Activated CD8-positive, alpha-beta memory T cell treated with anti-CD3 and anti-CD28 coated beads for 1 hour (primary cell): ENCODE results near the gene KCNJ15.
"Not testable (repeated sequence)": the region's sequence is repeated elsewhere in the genome, so short reads cannot be mapped to it uniquely, and the experiment has no call there.

Experiments used
- DNase-seq, 2 donors: peaks; one replicate each; pipeline ENCODE4 v3.0.0-alpha.2; 2020; ENCODE audit warnings: low read depth in 1 of 2; ENCODE audit errors: extremely low read depth in 1 of 2

KCNJ15 gene

GRCh38 chr21:38244407-38244787 lies 12.4 kb upstream of the KCNJ15 start:
- no peak for DNase-seq

- DNase-seq: peak in 1 of 2 donors; percentile 1
Observed at GRCh38 chr21:38244885-38245869, 11.6 kb upstream of the KCNJ15 start.

GRCh38 chr21:38246511-38246910 lies 10.3 kb upstream of the KCNJ15 start:
- no peak for DNase-seq

GRCh38 chr21:38247054-38247453 lies 9.7 kb upstream of the KCNJ15 start:
- not testable (repeated sequence) for DNase-seq

- no peak for DNase-seq
Observed at GRCh38 chr21:38247738-38248510, 8.9 kb upstream of the KCNJ15 start.

- DNase-seq: no peak
Observed at GRCh38 chr21:38249256-38249655, 7.5 kb upstream of the KCNJ15 start.

- no peak for DNase-seq
Observed at GRCh38 chr21:38249696-38250278, 7.0 kb upstream of the KCNJ15 start.

- DNase-seq: no peak
Observed at GRCh38 chr21:38250991-38251418, 5.8 kb upstream of the KCNJ15 start.

GRCh38 chr21:38254970-38255369 lies 1.8 kb upstream of the KCNJ15 start:
- DNase-seq: no peak

GRCh38 chr21:38255571-38256117 lies 1.1 kb upstream of the KCNJ15 start:
- DNase-seq: no peak

- DNase-seq: no peak
Observed at GRCh38 chr21:38257667-38258066, 876 bp downstream of the KCNJ15 start.

GRCh38 chr21:38258521-38259485 lies 2.0 kb downstream of the KCNJ15 start:
- no peak for DNase-seq

GRCh38 chr21:38259665-38260064 lies 2.9 kb downstream of the KCNJ15 start:
- no peak for DNase-seq

- DNase-seq: no peak
Observed at GRCh38 chr21:38260426-38260825, 3.6 kb downstream of the KCNJ15 start.

GRCh38 chr21:38261851-38262250 lies 5.1 kb downstream of the KCNJ15 start:
- DNase-seq: no peak

GRCh38 chr21:38263493-38263892 lies 6.7 kb downstream of the KCNJ15 start:
- DNase-seq: no peak

- no peak for DNase-seq
Observed at GRCh38 chr21:38264571-38264970, 7.8 kb downstream of the KCNJ15 start.

GRCh38 chr21:38265166-38265565 lies 8.4 kb downstream of the KCNJ15 start:
- no peak for DNase-seq

- DNase-seq: no peak
Observed at GRCh38 chr21:38266732-38267131, 9.9 kb downstream of the KCNJ15 start.
